C1 segment of cervical spinal cord (tissue), 14 donors: ENCODE results near the gene PEX14.
A peak's percentile ranks its signal among the peaks of the same experiment; 100 is the strongest.

ENCODE experiments used
- DNase-seq, 14 donors: peaks; one replicate each; lab custom pipeline; 2025; lab: John Stamatoyannopoulos, UW

The PEX14 gene

GRCh38 chr1:10631811-10632593 lies 157.3 kb downstream of the PEX14 start:
- DNase-seq: no peak

- no peak for DNase-seq
These were observed 157.9 kb downstream of the PEX14 start for GRCh38 chr1:10632691-10633090.

- no peak for DNase-seq
These were observed 158.7 kb downstream of the PEX14 start for GRCh38 chr1:10633416-10633815.

- no peak for DNase-seq
These were observed 159.3 kb downstream of the PEX14 start for GRCh38 chr1:10634075-10634427.

GRCh38 chr1:10634428-10635084 lies 159.8 kb downstream of the PEX14 start:
- DNase-seq: peak in 1 of 14 donors; percentile 47

- DNase-seq: no peak
These were observed 160.5 kb downstream of the PEX14 start for GRCh38 chr1:10635085-10635896.

GRCh38 chr1:10635992-10636391 lies 161.2 kb downstream of the PEX14 start:
- no peak for DNase-seq

- DNase-seq: no peak
These were observed 162.7 kb downstream of the PEX14 start for GRCh38 chr1:10637400-10637799.

- DNase-seq: no peak
These were observed 163.2 kb downstream of the PEX14 start for GRCh38 chr1:10637834-10638558.

- DNase-seq: no peak
These were observed 163.8 kb downstream of the PEX14 start for GRCh38 chr1:10638559-10639005.

- no peak for DNase-seq
These were observed 164.4 kb downstream of the PEX14 start for GRCh38 chr1:10639011-10639774.

- DNase-seq: peak in 4 of 14 donors; percentile 3 to 34 (median 14)
These were observed 165.2 kb downstream of the PEX14 start for GRCh38 chr1:10639775-10640578.

- DNase-seq: no peak
These were observed 166.2 kb downstream of the PEX14 start for GRCh38 chr1:10640843-10641553.

GRCh38 chr1:10641976-10642375 lies 167.2 kb downstream of the PEX14 start:
- DNase-seq: no peak

GRCh38 chr1:10642403-10643080 lies 167.8 kb downstream of the PEX14 start:
- DNase-seq: no peak

- no peak for DNase-seq
These were observed 169.0 kb downstream of the PEX14 start for GRCh38 chr1:10643607-10644306.

- no peak for DNase-seq
These were observed 169.8 kb downstream of the PEX14 start for GRCh38 chr1:10644307-10645128.
